Caki2 (cell line): ENCODE results near the gene GPR27. TPM values are rescaled to one million over a fixed set of nuclear protein-coding genes. Genes with fewer than 3 reads are reported as not detected.

Source experiments
- DNase-seq: peaks from one replicate; pipeline ENCODE4 v3.0.0-alpha.2; 2015; ENCODE audit warnings: low read depth
- in situ Hi-C: cut with HindIII; loops from 2 replicates; pipeline ENCODE4 v1.10.0; 2016; ENCODE audit warnings: low sequenced_read_pairs, low pct_unique_long_range_greater_than_20kb, mixed read lengths
- total RNA-seq: library from RNA; depleted of rRNA; stranded (reverse); fragments of >200 nt; shearing (Covaris generic); gene quantifications from 2 replicates; pipeline ENCODE4 v1.2.3, GENCODE V29; 2014; ENCODE audit warnings: low replicate concordance; rRNA removed

GPR27 gene, protein sequence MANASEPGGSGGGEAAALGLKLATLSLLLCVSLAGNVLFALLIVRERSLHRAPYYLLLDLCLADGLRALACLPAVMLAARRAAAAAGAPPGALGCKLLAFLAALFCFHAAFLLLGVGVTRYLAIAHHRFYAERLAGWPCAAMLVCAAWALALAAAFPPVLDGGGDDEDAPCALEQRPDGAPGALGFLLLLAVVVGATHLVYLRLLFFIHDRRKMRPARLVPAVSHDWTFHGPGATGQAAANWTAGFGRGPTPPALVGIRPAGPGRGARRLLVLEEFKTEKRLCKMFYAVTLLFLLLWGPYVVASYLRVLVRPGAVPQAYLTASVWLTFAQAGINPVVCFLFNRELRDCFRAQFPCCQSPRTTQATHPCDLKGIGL
- total RNA-seq = 9.0 and 12.1 TPM in 2 replicates

DNA sequence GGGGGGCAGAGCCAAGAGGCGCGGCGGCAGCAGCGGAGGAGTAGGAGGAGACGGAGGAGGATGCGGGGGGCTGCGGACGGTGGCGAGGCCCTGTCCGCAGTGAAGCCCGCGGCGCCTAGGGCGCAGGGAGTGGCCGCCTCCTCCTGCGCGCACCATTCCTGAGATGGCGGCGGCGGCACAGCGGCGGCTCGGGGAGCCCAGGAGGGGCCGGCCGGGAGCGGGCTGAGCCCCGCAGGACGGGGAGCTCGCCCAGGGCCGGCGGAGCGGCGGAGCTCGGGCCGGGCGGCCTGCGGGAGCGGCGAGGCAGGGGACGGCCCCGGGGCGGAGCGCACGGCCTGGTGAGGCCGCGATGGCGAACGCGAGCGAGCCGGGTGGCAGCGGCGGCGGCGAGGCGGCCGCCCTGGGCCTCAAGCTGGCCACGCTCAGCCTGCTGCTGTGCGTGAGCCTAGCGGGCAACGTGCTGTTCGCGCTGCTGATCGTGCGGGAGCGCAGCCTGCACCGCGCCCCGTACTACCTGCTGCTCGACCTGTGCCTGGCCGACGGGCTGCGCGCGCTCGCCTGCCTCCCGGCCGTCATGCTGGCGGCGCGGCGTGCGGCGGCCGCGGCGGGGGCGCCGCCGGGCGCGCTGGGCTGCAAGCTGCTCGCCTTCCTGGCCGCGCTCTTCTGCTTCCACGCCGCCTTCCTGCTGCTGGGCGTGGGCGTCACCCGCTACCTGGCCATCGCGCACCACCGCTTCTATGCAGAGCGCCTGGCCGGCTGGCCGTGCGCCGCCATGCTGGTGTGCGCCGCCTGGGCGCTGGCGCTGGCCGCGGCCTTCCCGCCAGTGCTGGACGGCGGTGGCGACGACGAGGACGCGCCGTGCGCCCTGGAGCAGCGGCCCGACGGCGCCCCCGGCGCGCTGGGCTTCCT, at the start of gene GPR27:
GPR27 (plus strand) TSS at position 155 of the 909 bp plus-strand sequence; CDS start at position 350, 195 bp downstream.
- in situ Hi-C loops = no loop called here
- peak; percentile 59 for DNase-seq

DNA sequence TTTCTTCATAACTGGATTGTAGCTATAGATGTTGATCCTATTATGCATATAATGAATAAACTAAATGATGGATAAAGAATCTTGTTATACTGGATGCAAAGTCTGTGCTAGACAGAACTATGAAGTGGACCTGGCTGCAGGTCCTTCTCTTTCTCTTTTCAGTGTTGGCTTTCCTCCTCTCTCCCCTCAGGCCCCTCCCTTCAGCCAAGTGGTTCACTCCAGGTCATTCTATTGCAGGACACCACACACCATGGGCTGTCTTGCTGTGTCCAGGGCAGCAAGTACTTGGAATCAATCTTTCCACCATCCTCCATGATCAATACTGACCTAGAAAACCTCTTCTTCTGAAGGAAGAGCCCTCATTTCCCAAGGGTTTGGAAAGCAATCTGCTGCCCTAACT, 48.7 kb upstream of the GPR27 start:
- in situ Hi-C loops = no loop called here
- no peak for DNase-seq

DNA sequence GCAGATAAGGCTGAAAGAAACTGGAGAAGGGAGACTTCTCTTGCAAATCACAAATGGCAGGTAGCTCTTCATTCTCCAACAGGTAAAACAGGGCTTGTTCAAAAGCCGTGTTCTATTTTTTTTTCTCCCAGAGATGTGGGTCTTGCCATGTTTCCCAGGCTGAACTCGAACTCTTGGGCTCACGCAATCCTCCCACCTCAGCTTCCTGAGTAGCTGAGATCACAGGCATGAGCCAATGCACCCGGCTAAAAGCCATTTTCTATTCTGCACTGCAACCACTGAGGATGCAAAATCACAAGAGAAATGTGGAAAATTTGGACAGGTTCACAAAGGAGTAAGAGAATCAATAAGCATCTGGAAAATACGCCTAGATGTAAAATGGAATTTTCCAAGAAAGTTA, 48.0 kb upstream of the GPR27 start:
- no peak for DNase-seq
- in situ Hi-C loops = no loop called here

DNA sequence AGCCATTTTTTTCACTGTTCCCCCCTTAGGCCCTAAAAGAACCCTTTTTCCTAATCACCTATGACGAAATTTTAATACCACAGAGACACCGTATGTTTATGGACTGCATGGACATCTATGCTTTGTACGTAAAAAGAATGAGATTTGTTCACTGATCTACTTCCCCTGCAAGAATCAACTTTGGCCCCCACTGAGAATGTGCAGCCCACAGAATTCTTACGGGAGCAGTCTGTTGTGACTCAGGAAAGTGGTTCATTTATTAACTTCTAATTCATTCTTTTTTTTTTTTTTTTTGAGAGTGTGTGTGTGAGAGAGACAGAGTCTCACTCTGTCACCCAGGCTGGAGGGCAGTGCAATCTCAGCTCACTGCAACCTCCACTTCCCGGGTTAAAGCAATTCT, 46.1 kb upstream of the GPR27 start:
- peak; percentile 79 for DNase-seq
- in situ Hi-C loops = no loop called here

DNA sequence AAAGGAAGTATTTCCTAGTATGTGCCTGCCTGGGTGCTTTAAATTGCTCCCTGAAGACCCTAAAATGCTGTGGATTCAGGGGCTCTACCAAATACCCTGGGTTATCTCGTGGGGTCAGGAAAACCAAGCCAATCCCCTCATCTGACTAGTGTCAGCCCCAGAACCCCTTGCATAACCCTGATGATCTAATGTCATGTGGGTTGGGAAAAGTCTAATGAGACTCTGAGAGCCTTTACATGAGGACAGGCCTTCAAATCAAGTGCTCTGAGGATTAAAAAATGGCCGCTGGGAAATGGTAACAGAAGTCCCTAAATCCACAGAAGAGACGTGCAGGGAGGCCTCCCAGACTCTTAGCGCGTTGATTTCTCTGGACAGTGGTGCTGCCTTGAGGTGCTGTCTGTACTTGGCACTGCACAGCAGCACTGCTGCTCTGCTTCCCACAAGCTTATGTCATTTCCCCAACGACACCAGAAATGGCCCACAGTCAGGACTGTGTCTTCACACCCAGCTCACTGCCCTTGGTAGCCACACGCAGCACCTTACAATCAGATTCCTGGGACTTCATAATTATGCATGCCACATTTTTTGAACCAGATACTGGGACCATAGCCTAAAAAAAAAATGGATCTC, 45.1 kb upstream of the GPR27 start:
- no peak for DNase-seq
- in situ Hi-C loops = no loop called here

DNA sequence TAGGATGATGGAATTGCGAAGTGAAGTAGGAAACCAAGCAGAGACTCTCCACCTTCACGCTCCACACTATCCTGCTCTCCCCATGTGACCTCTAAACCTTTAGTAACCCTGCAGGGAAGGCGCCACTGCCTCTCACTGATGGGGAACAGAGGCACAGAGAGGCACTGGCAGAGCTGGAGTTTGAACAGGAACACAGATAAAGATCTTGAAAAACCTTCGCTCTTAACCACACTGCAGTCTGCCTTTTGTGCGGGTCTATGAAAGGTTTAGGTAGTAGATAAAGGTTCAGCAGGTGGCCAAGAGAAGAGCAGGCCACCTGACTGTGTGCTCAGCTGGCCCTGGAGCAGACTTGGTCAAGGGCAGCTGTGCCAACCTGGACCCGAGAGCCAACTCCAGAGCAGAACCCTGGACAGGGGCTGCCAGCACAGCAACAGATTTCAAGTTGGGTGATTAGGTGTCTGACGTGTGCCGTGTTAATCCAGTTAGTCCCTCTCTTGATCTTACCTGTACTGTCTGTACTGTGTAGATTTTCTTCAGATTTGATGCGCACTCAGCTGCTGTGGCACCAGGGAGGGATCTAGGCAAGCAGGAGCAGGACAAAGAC, 43.6 kb upstream of the GPR27 start:
- in situ Hi-C loops = no loop called here
- DNase-seq = no peak

DNA sequence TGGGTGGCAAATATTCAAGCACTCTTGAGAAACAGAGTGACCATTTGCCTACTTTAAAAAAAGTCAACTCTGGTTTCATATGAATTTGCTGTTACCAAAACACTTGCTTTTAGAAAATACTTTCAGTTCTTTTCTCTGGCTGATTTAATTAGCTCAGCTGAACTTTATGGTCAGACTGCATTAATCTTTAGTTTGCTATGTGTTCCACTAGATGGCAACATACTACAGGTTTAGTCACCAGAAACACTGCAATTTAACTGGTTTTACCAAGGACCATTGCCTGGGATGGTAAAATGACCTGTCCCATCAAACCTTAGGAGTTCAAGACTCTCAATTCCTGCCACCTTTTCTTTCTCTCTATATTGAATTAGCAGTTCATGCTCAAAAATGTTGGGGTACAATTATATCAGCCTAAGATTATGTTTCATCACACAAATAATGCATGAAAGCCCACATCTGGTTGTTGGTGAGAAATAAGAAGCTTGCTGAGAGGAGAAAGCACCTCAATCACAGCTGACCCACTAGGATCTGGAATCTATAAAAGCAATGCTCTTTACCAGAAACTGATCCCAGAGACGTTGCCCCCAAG, 42.7 kb upstream of the GPR27 start:
- no peak for DNase-seq
- in situ Hi-C loops = no loop called here

DNA sequence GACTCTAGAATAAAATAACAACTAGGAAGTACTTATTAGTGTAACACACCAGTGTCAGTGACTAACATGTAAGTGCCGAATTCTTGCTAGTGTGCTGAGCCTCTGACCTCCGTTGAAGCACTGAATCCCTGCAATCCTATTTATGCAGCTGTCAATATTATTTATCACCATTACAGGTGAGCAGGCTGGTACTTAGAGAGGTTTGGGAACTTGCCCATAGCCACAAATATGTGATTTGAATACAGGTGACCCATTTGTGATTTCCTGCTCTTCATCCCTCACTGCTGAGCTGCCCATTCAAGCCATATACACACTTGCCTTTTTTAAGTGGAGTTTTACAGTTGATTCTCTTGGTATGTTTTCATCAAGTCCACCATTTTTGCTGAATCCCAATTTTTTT, 40.6 kb upstream of the GPR27 start:
- in situ Hi-C loops = no loop called here
- DNase-seq = no peak

DNA sequence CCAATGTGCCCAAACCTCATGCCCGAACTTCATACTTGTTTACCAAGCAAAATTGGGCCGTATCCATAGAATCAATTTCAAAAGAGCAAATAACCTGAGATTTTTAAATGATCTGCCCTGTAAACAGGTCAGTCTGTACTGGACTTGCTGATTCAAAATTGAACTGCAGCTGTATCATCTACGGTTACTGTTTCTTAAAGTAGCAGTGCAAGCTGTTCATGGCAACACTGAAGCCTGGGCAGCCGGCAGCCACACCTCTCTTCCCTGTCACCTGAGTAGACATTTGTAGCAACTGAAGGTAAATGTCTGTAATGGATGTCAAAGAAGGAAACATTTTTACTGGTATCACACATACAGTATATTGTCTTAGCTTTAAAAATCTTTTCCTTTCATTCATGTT, 39.1 kb upstream of the GPR27 start:
- DNase-seq = no peak
- in situ Hi-C loops = no loop called here

DNA sequence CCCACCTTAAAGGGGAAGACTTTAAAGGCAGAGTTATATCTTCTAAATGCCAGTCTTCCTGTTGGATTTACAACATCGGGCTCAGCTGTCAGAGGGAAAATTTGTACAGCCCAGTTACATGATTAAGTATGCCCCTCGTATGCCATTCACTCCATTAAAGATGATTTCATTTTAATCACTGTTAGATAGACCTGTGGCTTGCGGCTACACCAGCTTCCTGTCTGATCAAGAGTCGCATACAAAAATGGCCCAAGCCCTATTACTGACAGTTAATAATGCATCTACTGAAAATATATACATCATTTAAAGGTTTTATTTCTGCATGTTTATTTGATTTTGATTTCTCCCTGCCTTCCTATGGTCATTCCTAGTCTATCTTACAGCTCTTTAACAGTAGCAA, 35.6 kb upstream of the GPR27 start:
- in situ Hi-C loops = no loop called here
- no peak for DNase-seq

DNA sequence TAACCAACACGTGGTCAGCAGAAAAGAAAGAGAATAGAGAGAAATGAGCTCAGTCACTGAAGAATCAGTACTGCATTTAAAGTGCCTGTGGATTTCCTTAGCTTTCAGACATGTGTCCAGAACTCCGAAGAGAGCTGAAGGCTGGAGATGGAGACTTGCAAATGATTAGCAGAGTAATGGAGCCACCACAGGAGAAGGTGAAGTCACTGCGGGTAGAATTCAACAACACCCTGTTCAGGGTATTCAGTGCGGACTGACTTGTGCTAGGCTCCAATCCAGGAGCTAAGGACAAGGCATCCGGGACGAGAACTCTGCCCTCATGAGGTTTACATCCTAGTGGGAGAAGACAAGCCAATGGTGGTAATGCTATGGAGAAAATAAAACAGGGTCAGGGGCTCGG, 32.7 kb upstream of the GPR27 start:
- in situ Hi-C loops = no loop called here
- DNase-seq = no peak

DNA sequence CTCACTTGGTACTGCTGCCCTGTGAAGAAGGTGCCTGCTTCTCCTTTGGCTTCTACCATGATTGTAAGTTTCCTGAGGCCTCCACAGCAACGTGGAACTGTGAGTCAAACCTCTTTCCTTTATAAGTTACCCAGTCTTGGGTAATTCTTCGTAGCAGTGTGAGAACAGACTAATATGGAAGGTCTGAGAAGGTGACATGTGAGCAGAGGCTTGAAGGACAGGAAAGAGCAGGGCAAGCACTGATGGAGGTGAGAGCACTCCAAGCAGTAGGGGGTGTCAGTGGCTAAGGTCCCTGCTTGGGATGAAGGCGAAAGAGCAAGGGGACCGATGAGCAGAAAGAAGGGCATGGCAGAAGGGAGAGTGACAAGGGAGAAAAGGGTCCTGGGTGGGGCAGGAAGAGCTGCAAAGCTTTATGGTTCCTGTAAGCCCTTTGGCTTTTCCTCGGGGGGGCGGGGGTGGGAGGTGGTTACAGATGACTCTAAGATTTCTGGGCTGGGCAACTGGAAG, 32.0 kb upstream of the GPR27 start:
- DNase-seq = no peak
- in situ Hi-C loops = no loop called here

DNA sequence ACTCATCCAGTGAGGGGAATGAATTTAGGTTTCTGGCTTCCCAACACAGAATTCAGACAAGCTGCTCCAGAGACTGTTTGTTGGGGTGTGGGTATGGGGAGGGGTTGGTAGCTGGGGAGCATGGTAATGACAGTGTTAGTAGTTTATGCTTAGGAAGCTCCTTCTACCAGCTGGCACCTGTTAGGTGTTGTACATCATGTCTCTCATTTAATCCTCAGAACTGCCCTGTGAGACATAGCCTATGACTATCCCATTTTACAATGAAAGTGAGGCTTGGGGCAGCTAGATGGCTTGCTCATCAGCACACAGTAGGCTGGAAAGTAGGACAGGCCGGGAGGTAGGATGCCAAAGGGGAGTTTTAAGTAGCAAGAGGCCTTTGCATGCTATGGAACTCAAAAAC, 31.0 kb upstream of the GPR27 start:
- no peak for DNase-seq
- in situ Hi-C loops = no loop called here

DNA sequence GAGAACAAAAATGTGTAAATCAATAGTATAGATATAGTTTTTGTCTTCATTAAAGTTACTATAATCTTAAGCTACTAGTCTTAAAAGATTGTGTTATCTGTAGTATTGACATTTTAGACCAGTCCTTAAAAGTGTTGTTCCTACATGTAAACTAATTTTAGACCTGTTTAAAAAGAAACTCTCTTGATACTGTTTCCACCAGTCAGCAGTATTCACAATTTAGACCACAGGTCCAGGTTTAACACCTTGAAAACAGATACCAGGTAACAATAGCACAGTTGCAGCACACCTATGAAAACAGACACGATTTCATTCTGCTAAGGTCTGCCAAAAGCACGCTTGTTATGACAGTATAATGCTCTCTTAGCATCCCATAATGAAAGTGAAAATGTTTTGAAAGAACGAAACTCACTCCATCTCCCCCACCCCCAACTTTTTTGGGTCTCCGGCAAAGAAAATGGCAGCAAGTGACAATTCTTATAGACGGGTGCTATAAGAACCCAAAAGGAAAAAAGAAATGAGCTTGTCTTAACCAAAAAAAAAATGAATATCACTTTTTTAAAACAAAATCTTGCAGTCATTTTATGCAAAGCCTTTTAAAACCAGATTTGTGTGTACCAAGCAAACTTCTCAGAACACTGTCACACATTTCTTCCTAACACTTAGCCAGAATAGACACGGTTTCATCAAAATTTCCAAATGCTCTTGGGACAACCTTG, 30.0 kb upstream of the GPR27 start:
- in situ Hi-C loops = no loop called here
- no peak for DNase-seq

DNA sequence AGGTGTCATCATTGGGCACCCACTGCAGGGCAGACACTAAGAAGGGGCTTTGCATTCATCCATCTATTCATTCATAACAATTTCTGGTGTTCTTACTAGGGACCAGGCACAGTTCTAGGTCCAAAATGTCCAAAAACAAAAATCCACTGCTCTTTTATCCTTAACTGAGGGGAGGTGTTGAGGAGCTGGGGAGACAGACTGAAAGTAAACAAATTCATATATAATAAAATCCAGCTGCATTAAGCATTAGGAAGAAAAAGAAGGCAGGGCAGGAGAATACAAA, 29.5 kb upstream of the GPR27 start:
- in situ Hi-C loops = no loop called here
- DNase-seq = no peak

DNA sequence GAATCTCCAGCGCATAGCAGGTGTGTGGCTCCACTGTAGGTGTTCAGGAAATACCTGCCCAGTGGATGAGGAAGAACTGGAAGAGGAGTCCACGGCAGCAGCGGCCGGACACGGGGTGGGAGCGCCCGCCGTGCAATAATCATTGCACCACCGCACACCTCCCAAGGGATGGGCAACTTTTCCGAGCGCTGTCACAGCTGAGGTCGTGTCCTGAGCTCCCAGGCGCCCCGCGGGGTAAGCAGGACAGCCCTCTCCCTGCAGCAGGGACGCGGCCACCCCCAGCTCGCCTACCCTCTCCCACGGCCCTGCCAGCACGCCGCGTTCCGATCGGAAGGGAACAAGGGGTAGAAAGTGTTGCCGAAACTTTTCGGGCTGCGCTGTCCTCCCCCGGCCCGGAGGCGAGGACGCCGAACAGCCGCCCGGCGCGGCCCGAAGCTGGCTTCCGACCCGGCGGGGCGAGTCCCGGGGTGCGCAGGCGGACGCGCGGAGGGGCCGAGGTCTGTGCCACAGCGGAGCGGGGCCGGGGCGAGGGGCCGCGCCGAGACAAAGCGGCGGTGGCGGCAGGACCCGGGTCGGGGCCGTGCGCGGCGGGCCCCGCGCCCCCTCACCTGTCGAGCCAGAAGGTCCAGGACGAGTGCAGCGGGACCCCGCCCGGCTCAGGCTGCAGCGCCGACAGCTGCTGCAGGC, 28.9 kb upstream of the GPR27 start:
- in situ Hi-C loops = no loop called here
- no peak for DNase-seq

DNA sequence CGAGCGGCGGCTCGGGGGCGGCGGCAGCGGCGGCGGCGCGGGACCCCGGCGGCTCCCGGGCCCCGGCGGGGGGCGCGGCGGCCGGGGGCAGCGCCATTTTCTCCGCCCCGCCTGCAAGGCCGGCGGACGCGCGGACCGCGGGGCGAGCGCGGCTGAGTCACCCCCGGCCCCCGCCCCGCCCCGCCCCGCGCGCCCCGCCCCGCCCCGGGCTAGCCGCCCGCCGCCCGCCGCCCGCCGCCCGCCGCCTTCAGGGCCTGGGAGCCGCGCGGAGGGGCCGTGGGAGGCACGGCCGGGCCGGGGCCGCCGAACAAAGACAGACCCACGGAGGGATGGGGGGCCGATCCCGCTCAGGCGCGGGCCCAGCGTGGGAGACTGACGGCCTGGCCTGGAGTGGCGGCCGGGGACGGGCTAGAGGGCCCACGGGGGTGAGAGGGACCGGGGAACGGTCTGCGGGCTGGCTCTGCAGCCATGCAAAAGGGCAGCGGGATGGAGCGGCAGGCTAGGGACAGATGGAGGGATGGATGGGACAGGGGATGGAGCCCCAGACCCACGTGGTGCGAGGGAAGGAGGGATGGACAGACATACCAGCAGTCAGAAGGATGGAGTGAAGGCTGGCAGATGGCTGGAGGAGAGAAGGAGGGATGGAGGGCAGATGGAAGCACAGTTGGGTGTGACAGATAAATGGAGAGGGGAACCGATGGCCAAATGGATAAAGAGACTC, 28.2 kb upstream of the GPR27 start, which contains the start of gene EIF4E3:
EIF4E3 (minus strand) TSS at position 132 of the 721 bp plus-strand sequence; CDS start at position 97, 35 bp downstream.
- in situ Hi-C loops = no loop called here
- no peak for DNase-seq
